Esophagus mucosa (tissue), 1 donor: ENCODE measurements around the gene RHOT2. TPM values are rescaled to one million over a fixed set of nuclear protein-coding genes. Genes with fewer than 3 reads are reported as not detected.

Source experiments
- ATAC-seq: fragments of 200-7000 bp; cut with Tn5 transposase; one replicate; pipeline ENCODE4 v1.9.1; 2020
- total RNA-seq: library from RNA; stranded (reverse); gene quantifications from one replicate; pipeline ENCODE4 v1.2.4, GENCODE V29; 2023
- donor health status: DM: yes; HTN: yes; CAD: no.

RHOT2 gene
- total RNA-seq, 1 donor from 2014 or later, result 58.7 TPM

DNA sequence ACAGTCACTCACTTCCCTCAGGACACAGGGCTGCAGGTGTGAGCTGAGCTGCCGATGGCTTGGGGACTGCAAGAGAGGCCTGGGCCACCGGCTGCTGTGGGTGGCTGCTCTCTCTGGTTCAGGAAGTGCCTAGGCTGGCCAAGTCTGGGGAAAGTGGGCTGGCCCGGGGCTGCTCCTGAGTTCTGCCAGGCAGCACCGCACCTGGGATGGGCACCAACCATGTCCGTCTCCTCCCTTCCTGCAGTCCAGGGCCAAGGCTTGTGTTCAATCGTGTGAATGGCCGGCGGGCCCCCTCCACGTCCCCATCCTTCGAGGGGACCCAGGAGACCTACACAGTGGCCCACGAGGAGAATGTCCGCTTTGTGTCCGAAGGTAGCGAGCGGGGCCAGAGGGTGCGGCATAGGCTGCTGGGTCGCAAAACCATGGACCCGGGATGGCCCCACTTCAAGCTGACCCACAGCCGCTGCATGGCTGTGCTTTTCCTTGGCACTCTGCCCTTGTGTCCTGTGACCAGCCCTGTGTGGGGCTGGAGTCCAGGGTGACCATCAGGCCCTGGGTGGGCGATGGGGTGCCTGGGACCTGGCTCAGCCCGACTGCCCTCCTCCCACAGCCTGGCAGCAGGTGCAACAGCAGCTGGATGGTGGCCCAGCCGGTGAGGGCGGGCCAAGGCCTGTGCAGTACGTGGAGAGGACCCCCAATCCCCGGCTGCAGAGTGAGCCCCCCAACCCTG lies 20.6 kb upstream of the RHOT2 start:
- no peak for ATAC-seq

DNA sequence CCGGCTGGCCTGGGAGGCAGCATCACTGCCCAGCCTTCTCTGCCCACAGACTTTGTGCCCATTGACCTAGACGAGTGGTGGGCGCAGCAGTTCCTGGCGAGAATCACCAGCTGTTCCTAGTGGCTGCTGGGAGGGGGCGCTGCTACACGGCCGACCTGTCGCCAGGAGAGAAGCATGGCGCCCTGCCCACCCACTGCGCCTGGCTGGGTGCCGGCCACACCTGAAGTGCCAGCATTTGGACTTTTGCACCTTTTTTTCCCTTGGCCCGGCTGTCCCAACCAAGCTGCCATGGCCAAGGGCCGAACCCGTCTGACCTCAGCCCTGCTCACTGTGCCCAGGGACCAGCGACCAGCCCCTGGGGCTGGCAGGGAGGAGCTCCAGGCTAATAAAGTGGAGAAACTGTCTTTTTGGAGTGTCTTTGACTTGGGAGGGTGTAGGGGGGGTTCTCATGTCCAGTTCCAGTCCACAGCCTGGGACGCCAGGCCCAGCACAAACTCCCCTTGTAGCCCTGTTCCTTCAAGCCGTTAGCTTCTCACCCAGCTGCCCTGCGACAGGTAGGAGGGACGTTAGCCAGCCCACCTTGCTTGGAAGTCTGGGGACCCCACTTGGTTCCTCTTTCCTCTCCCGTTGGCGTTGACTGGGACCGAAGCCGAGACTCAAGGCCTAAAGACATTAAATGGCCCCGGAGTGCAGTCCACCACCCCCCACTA lies 19.7 kb upstream of the RHOT2 start:
- no peak for ATAC-seq

DNA sequence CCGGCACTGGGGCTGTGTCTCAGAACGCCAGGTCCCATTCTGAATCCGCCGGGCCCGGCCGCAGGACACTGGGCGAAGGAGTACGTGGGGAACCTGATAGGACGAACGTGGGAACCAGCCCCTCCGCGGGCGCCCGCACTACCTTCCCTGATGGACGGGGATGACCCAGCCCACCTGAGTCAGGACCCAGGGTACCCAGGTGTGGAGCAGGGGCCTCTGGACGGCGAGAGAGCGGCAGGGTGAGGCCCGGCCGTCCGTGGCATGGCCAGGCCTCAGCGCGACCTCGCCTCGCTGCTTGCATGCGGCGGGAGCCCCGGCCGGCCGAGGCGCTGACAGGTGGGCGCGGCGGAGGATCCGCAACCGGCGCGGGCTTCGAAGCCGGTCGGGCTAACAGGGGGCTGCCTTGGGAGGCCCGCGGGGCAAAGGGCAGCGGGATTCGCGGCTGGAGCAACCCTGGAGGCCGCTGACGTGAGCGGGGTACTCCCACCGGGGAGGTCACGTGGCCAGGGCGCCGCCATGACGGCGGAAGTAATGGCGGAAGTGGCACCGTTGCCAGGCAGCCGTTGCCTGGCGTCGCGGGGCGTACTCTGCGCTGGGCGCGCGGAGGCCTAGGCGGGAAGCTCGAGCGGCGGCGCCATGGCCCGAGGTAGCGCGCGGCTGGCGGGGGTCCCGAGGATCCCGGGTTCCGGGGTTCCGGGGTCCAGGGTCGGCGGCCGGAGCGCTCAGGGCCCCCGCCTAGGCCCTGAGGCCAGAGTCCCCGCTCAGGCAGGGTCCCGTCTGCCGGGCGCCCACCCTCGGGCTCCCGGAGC lies 18.9 kb upstream of the RHOT2 start, which contains the start of gene WDR90:
TSS of gene WDR90 (plus strand) at position 585 of the 809 bp plus-strand sequence. CDS start at position 637, 52 bp downstream.
- peak; percentile 80 for ATAC-seq

DNA sequence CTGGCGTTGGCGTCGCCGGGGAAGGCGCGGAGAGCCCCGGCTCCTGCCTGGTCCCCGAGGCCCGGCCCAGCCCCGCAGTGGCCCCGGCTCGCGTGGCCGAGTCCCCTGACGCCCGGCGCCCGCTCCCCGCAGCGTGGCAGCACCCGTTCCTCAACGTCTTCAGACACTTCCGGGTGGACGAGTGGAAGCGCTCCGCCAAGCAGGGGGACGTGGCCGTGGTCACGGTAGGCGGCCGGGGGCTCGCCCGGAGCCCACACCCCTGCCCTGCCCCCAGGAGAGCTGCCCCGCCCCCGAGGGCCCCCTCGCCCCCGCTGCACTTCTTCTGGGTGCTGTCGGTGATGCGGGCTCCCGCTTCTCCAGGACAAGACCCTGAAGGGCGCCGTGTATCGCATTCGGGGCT lies 18.3 kb upstream of the RHOT2 start:
- peak; percentile 1 for ATAC-seq

DNA sequence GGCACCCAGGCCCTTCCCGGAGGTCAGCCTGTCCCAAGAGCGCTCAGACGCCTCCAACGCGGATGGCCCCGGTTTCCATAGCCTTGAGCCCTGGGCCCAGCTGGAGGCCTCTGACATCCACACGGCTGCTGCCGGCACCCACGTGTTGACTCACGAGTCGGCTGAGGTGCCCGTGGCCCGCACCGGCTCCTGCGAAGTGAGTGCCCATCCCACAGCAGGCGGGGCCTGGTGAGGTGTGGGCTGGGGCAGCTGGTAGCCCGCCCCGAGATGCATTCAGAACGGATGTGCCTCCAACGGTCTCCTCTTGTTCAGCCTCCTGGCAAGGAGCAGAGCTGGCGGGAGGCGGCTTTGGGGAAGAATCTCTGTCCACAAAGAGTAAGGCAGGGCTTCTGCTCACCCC lies 16.1 kb upstream of the RHOT2 start:
- no peak for ATAC-seq

DNA sequence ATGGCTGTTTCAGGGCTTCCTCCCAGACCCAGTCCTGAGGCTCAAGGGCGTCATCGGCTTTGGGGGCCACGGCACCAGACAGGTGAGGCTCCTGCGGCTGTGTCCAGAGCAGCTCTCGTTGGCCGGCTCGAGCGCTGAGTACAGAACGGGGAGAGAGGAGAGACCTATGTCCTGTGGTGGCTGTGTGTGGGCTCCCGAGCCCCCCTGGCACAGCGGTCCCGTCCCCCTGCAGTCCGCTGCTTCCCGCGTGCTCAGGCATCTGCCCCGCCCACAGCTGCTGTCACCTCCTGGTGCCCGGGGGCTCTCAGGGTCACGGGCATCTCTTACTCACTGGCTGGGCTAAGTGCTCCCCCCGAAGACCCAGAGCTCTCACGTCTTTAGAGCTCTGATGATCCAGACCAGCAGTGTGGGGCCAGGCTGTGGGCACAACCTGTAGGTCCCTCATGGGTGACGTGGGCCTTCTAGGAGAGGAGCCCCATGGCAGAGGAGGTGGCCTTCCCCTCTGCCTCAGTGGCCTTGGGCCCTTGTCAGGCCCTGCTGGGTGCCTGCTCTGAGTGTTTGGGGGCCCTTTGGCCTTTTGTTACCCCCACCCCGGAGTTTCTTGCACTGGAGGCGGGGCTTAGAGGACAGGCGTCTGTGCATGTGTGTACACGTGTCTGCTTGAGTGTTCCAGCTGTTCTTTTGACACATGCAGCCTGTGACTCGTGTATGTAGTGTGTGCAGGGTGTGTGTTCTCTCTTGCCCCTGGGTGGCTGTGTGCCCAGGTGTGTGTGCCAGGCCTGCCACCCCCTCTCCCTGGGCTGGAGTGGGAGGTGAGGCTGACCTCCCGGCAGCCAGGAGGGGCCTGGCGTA lies 15.3 kb upstream of the RHOT2 start:
- no peak for ATAC-seq

DNA sequence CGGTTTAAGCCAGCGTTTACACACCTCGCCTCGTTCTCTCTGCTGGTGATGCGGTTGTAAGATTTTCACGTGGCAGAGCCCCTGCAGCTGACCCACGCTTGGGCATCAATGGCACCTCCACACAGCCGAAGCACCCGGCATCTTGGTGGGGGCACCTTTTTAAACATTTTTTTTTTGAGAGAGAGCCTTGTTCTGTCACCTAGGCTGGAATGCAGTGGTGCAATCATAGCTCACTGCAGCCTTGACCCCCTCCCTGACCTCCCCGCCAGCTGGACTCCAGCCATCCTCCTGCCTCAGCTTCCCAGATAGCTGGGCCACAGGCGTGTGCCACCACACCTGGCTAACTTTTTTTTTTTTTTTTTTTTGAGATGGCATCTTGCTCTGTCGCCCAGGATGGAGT lies 13.9 kb upstream of the RHOT2 start:
- no peak for ATAC-seq

DNA sequence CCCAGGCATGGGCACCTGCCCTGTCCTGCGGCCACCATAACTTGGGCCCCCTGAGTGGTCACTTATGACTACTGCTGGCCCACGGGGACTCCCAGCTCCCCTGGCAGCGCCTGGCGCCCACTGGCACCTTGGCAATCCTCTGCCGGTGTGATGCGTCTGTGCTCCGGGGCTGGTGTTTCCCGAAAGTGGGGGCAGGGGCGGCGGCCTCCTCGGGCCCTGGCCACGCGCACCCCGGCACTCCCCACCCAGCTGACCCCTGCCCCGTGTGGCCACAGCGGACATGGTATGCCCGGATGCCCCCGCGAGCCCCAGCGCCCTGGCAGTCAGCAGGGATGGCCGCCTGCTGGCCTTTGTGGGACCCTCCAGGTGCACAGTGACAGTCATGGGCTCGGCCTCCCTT lies 10.4 kb upstream of the RHOT2 start:
- ATAC-seq, result no peak

DNA sequence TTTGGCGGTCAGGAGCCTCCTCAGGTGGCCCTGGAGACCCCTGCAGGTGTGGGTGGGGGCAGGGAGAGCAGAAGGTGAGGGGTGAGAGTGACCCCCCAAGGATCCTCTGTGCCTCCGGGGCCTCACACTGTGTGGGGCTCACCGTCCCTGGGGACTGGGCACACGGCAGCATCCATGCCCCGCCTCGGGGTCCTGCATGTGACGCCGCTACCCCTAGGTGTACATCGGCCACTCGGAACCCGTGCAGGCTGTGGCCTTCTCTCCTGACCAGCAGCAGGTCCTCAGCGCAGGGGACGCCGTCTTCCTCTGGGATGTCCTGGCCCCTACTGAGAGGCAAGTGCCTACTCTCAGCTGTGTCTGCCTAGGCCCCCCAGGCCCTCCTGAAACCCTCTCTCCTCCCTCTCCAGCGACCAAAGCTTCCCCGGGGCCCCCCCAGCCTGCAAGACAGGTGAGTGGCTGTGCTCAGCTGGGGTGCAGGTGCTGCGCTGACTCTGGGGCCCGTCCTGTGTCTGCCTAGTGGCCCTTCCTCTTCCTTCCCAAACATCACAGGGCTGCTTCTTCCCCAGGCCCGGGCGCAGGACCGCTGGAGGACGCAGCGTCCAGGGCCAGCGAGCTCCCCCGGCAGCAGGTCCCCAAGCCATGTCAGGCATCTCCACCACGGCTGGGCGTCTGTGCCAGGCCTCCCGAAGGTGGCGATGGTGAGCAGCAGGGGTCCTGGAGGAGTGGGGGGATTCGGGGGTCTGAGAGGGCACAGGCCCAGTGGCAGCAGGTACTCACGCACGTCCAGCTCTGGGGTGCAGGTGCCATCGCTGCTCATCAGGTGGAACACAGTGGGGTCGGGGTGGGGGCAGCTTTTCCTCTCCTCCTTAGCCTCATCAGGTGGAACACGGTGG lies 9.0 kb upstream of the RHOT2 start:
- no peak for ATAC-seq

DNA sequence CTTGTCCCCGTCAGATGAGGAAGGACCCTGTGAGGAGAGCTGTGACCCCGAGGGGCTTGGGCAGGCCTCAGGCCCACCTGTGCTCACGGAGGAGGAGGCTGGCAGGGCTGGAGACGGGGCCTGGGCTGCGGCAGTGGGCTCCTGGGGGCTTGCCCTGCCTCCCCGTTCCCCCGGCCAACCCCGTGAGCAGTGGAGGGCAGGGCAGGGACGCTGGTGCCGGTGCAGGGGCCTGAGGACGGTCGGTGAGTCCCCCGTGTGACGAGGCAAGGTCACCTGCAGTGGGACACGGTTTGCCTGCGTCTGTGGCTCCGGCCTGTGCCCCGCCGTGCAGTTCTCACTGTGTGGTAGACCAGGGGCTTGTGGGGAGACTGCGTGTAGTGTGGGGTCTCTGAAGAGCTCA lies 8.3 kb upstream of the RHOT2 start:
- ATAC-seq, result no peak

DNA sequence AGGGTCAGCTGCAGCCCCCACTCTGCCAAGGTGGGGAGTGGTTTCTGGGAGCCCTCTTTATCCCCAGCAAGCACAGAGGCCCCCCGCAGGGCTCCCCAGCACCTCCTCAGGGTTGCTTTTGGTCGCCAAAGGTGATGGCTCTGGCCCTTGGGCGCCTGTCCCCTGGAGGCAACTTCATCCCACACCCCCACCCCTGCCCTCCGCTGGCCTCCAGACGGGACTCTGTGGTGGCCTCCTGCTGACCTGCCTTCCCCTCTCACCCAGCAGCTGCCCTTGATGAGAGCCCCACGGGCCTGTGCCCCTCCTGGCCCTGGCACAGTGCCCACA lies 7.8 kb upstream of the RHOT2 start:
- no peak for ATAC-seq

DNA sequence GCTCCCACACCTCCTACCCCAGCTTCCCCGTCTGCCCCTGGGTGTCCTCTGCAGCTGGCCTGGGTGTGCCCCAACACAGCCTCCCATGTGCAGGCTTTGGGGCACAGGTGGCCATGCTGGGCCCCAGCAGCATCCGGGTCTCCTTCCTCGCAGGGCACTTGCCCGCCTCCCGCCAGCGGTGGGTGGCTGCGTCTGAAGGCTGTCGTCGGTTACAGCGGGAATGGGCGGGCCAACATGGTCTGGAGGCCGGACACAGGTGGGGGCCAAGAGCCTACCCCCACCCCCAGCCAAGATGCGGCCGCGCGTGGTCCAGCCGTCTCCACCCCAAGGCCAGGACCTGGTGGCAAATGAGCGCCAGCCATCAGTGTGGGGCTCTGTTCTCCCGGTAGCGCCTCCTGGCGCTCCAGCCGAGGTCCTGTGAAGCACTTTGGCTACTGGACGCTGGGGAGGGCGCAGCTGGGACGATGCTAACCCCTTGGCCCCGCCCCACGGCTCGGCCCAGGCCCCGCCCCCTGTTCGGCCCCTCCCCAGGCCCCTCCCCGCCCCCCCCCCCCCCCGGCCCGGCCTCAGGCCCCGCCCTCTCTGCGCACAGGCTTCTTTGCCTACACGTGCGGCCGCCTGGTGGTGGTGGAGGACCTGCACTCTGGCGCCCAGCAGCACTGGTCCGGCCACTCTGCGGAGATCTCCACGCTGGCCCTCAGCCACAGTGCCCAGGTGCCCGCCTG lies 7.3 kb upstream of the RHOT2 start:
- peak; percentile 68 for ATAC-seq

DNA sequence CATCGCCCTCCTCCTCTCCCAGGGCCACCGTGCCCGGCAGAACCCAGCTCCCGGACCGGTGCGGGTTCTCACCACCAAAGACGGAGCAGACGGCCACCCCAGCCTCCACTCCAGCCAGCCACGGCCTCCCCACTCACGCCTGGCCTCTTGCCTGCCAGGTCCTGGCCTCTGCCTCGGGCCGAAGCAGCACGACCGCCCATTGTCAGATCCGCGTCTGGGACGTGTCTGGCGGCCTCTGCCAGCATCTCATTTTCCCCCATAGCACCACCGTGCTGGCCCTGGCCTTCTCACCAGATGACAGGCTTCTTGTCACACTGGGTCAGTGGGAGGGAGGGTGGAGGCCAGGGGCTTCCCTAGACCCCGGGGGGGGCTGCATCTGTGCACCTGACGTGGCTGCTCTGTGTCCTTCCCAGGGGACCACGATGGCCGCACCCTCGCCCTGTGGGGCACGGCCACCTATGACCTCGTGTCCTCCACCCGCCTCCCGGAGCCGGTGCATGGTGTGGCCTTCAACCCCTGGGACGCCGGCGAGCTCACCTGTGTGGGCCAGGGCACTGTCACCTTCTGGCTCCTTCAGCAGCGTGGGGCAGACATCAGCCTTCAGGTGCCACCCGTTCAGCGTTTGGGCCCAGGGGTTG lies 6.6 kb upstream of the RHOT2 start:
- ATAC-seq, result no peak

DNA sequence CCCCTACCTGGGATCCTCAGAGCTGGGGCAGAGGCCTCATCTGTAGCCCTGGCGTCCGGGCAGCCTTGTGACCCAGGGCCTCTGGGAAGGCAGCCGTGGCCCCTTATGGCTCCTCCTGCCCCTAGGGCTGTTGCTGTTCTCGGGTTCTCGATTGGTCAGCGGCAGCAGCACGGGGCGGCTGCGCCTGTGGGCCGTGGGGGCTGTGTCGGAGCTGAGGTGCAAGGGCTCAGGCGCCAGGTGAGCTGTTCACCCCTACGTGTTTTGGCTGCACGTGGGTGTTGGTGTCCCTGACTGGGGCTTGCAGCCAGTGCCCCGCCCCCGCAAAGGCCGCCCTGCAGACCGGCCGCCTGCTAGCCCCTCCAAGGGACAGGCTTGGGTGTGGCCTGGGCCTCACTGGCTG lies 5.8 kb upstream of the RHOT2 start:
- ATAC-seq, result no peak

DNA sequence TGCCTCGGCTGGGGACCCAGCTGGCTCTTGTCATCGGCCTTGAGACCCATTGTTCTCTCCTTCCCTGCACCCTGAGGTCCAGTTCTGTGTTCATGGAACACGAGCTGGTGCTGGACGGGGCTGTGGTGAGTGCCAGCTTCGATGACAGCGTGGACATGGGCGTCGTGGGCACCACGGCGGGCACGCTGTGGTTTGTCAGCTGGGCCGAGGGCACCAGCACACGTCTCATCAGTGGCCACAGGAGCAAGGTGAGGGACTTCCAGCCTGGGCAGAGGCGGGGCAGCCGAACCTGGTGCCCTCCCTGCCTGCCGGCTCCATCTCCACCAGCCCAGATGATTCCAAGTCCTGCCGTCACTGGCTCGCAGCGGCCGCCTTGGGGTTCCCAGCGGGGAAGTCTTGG lies 5.3 kb upstream of the RHOT2 start:
- no peak for ATAC-seq

DNA sequence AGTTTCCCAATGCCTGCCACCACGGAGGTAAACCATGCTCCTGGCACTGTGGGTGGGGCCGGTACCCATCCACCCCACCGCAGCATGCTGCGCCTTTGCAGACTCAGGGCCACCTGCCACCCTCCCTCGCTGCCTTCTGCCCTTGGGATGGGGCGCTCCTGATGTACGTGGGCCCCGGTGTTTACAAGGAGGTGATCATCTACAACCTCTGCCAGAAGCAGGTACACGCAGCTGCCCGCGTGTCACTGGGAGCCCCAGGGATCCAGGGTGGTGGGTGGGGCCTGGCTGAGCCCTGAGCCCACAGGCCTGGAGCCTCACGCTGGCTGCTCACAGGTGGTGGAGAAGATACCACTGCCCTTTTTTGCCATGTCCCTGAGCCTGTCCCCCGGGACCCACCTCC lies 1.4 kb upstream of the RHOT2 start:
- no peak for ATAC-seq

DNA sequence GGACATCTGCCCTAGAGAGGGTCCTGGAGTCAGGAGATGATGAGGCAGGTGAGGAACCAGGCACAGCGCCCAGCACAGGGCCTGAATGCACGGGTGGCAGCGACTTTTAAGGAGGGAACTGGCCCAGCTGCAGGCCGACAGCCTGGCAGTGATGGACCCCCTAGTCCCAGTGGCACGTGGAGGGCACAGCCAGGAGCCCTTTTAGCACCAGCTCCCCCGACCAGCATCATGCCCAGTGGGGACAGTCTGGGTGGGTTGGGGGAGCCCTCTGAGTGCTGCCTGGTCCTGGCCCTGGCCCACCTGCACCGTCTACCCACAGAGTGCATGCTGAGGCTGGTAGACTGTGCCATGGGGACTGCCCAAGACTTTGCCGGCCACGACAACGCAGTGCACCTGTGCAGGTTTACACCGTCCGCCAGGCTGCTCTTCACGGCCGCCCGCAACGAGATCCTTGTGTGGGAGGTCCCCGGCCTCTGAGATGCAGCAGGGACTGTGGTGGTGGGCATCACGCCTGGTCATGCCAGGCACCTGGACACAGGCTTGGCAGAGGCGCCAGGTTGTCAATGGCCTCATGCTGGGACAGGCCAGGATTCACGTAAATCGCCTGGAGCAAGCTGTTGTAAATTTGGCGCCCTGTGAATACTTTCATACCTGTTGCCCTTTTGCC lies 686 bp upstream of the RHOT2 start:
- ATAC-seq, result no peak

DNA sequence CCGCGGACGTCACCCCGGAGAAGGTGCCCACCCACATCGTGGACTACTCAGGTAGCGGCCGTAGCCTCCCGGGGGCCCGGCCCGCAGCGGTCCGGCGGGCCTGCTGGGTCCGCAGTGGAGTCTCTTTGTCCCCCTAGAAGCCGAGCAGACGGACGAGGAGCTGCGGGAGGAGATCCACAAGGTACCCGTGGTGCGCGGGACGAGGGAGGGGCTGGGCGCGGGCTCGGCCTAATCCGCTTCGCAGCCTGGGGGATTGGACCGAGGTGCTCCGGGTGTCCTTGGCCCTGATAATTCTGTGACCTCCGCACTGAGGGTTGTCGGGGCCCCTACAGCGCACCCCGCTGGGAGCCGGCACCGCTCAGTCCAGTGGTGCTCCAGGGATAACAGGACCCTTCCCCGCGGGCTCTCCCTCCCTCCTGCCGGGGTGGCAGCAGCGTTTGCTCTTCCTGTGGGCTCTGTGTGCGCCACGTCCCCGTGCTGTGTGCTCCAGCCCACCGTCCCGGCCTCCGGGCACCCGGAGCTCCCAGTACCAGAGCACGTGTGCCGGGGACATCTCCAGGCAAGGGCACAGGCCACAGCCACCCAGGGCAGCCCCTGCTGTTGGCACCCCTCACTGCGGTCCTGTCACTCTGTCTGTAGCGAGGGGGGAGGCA lies 713 bp downstream of the RHOT2 start:
- ATAC-seq, result peak; percentile 0

DNA sequence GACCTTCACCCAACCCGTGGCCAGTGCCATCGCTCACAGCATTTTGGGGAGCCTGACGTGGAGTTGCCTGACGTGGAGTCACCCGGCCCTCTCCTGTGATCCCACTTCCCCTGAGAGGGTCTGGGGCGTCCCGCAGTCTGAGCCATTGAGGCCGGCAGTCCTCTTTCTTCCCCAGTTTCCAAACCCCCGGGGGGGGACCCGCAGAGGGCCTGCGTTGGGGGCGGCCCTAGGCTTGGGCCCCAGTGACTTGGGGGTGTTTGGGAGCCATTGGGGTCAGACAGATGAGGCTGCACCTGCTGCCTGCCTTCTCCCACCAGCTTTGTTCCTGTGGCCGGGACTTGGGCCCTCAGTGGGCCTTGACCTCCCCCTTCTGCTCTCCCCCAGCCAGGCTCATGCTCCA lies 1.7 kb downstream of the RHOT2 start:
- no peak for ATAC-seq
